GM12878 (cell line): ENCODE results near the gene PRDX3. TPM values are rescaled to one million over a fixed set of nuclear protein-coding genes. Genes with fewer than 3 reads are reported as not detected.

Experiments used
- ASH2L ChIP-seq: fragments of 300-600, 200-600 bp; sonication (generic); IDR thresholded peaks from 2 replicates; pipeline ENCODE4 v1.6.1; 2017; ENCODE audit warnings: low read depth, mild to moderate bottlenecking, borderline replicate concordance
- BACH1 ChIP-seq: fragments of 450-650 bp; IDR thresholded peaks from 2 replicates; pipeline ENCODE4 v1.6.1; 2017; ENCODE audit warnings: mild to moderate bottlenecking, borderline replicate concordance
- BHLHE40 ChIP-seq, 2 experiments: fragments of 450-650 bp in 1 of 2; IDR thresholded peaks; 2 replicates each; pipeline ENCODE4 v1.6.1; 2011 to 2017; ENCODE audit warnings: low read depth in 2 of 2, borderline replicate concordance in 1 of 2, improper control_type of control experiment in 1 of 2, low read length in 1 of 2, mild to moderate bottlenecking in 1 of 2
- CTCF ChIP-seq, 3 experiments: IDR thresholded peaks in 2 of 3; conservative IDR thresholded peaks in 1 of 3; 2 replicates each; pipeline ENCODE4 v1.5.1; 2011; ENCODE audit warnings: low read depth in 3 of 3, low read length in 3 of 3, mild to moderate bottlenecking in 3 of 3, control low read depth in 2 of 3, moderate library complexity in 2 of 3, inconsistent platforms in 1 of 3, mixed read lengths in 1 of 3; ENCODE audit not compliant: control insufficient read depth in 2 of 3, insufficient read depth in 1 of 3; ENCODE audit errors: extremely low read depth in 1 of 3
- DPF2 ChIP-seq: fragments of 450-650 bp; IDR thresholded peaks from 2 replicates; pipeline ENCODE4 v1.6.1; 2017; ENCODE audit warnings: mild to moderate bottlenecking
- FOS ChIP-seq: IDR thresholded peaks from 3 replicates; pipeline ENCODE4 v1.6.1; 2011; ENCODE audit warnings: borderline replicate concordance; ENCODE audit not compliant: insufficient read length; ENCODE audit errors: extremely low read depth
- IKZF2 ChIP-seq, 2 experiments: fragments of 450-650 bp; IDR thresholded peaks; 2 replicates each; pipeline ENCODE4 v1.6.1; 2017; ENCODE audit warnings: mild to moderate bottlenecking in 2 of 2, moderate library complexity in 2 of 2
- NR2F1 ChIP-seq: fragments of 450-650 bp; conservative IDR thresholded peaks from 2 replicates; pipeline ENCODE4 v1.6.1; 2017; ENCODE audit warnings: mild to moderate bottlenecking
- POLR2A ChIP-seq: IDR thresholded peaks from 2 replicates; pipeline ENCODE4 v1.6.1; 2011; ENCODE audit warnings: low read depth, mild to moderate bottlenecking, low read length
- PRDM15 ChIP-seq: fragments of 450-650 bp; formaldehyde crosslinking; IDR thresholded peaks from 2 replicates; pipeline ENCODE4 v1.4.0; 2020; ENCODE audit warnings: mild to moderate bottlenecking, moderate library complexity
- RELB ChIP-seq: fragments of 450-650 bp; IDR thresholded peaks from 2 replicates; pipeline ENCODE4 v1.6.1; 2017; ENCODE audit warnings: low read depth, mild to moderate bottlenecking, moderate library complexity
- SKIL ChIP-seq: fragments of 450-650 bp; IDR thresholded peaks from 2 replicates; pipeline ENCODE4 v1.6.1; 2017; ENCODE audit warnings: mild to moderate bottlenecking, low read depth, inconsistent platforms; ENCODE audit not compliant: poor library complexity, severe bottlenecking
- ZBTB11 ChIP-seq: fragments of 450-650 bp; formaldehyde crosslinking; IDR thresholded peaks from 2 replicates; pipeline ENCODE4 v1.5.0; 2022; ENCODE audit warnings: mild to moderate bottlenecking, missing genetic modification characterization
- polyA plus RNA-seq, 11 experiments: library from polyadenylated mRNA; depleted of rRNA in 4 of 11; unstranded in 6 of 11; stranded (reverse) in 5 of 11; fragments of >200 nt; fragmentation: Nextera tagmentation in 4 of 11; fragmentation: Illumina TruSeq in 1 of 11; extraction: Ambion mirVana in 4 of 11; extraction: Trizol in 1 of 11; gene quantifications; 1 replicate in 1 of 11; 2 replicates in 10 of 11; pipeline versions ENCODE4 v1.2.1 to v1.2.3, GENCODE V29; 2011 to 2016; ENCODE audit warnings: inconsistent platforms in 2 of 11, missing spikeins in 2 of 11, low read depth in 1 of 11
- total RNA-seq, 4 experiments: library from RNA; depleted of rRNA in 3 of 4; stranded (reverse); fragments of >200 nt in 3 of 4; fragmentation: Illumina TruSeq in 1 of 4; extraction: Trizol in 1 of 4; gene quantifications; 2 replicates each; pipeline versions ENCODE4 v1.2.1 to v1.2.3, GENCODE V29; 2013 to 2021

The PRDX3 gene
- total and polyA plus RNA-seq, 10 of the 15 experiments (the other 5 are each of a cell fraction or from before 2014, with no cell fraction given) = 195 to 1,431 (median 398) TPM

GRCh38 chr10:119205894-119206602 lies 27.4 kb upstream of the PRDX3 start (continued):
- no peak for TF ChIP-seq ZBTB11 (CRISPR knock-in tag)
- TF ChIP-seq BACH1 = peak; percentile 36; the same call in 1 of the 2 replicates
- TF ChIP-seq FOS = no peak
- no peak for TF ChIP-seq BHLHE40 (IDR thresholded peaks at IDR 0.05; ENCODE audit: borderline replicate concordance in 1 of 2, low read depth in 2 of 2, low read length in 1 of 2)
- no peak for TF ChIP-seq RELB
- no peak for TF ChIP-seq ASH2L
- no peak for TF ChIP-seq CTCF (IDR thresholded peaks at IDR 0.05 in 2 of 3, conservative IDR thresholded peaks at IDR 0.05 in 1 of 3; ENCODE audit: control insufficient read depth in 2 of 3, extremely low read depth in 1 of 3, insufficient read depth in 1 of 3, low read depth in 3 of 3, low read length in 3 of 3)
- TF ChIP-seq DPF2 = no peak
- TF ChIP-seq POLR2A = no peak
- no peak for TF ChIP-seq PRDM15 (CRISPR knock-in tag)
- peak; percentile 41 to 52; a peak in 2 of 4 replicates for TF ChIP-seq IKZF2 (IDR thresholded peaks at IDR 0.05)
- no peak for TF ChIP-seq NR2F1
- TF ChIP-seq SKIL = no peak
